ENCODE measurements around the gene NXPH4. TPM values are rescaled to one million over a fixed set of nuclear protein-coding genes. Genes with fewer than 3 reads are reported as not detected.

Gene NXPH4
- total RNA-seq, 1 donor from 2014 or later, result 62.6 TPM

GRCh38 chr12:57196439-57196838 lies 20.2 kb upstream of the NXPH4 start:
- TF ChIP-seq, protein P1, sequence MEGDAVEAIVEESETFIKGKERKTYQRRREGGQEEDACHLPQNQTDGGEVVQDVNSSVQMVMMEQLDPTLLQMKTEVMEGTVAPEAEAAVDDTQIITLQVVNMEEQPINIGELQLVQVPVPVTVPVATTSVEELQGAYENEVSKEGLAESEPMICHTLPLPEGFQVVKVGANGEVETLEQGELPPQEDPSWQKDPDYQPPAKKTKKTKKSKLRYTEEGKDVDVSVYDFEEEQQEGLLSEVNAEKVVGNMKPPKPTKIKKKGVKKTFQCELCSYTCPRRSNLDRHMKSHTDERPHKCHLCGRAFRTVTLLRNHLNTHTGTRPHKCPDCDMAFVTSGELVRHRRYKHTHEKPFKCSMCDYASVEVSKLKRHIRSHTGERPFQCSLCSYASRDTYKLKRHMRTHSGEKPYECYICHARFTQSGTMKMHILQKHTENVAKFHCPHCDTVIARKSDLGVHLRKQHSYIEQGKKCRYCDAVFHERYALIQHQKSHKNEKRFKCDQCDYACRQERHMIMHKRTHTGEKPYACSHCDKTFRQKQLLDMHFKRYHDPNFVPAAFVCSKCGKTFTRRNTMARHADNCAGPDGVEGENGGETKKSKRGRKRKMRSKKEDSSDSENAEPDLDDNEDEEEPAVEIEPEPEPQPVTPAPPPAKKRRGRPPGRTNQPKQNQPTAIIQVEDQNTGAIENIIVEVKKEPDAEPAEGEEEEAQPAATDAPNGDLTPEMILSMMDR (IDR thresholded peaks at IDR 0.05), result no peak
- Mint-ChIP-seq H3K4me3 (ENCODE audit: unreplicated experiment) (no peak overlapping the region), H3K27me3 (ENCODE audit: unreplicated experiment) (no peaks in the 10 kb centered on the region), H3K9me3 (ENCODE audit: unreplicated experiment) (no peaks in the 10 kb centered on the region), H3K27ac (ENCODE audit: unreplicated experiment) (no peak overlapping the region), H3K4me1 (ENCODE audit: unreplicated experiment) (no peaks in the 10 kb centered on the region), H3K36me3 (ENCODE audit: unreplicated experiment) (peaks cover 53% of the 10 kb centered on the region)
- DNase-seq (ENCODE audit: extremely low spot score, unreplicated experiment), result no peak

DNA sequence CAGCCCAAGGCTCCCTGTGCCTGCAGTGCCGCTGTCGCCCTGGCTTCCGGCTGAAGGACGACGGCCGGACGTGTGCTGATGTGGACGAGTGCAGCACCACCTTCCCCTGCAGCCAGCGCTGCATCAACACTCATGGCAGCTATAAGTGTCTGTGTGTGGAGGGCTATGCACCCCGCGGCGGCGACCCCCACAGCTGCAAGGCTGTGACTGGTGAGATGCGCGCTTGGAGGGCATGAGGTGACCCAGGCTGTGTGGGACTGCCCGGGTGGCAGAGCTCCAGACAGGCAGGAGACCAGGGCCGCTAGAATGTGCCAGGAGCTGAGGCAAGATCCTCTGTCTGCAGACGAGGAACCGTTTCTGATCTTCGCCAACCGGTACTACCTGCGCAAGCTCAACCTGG lies 19.6 kb upstream of the NXPH4 start:
- H3K36me3 Mint-ChIP-seq (ENCODE audit: unreplicated experiment), result peaks cover 51% of the 10 kb centered on the region
- H3K4me1 Mint-ChIP-seq (ENCODE audit: unreplicated experiment), result no peaks in the 10 kb centered on the region
- TF ChIP-seq, protein P1 (IDR thresholded peaks at IDR 0.05), result no peak
- H3K4me3 Mint-ChIP-seq (ENCODE audit: unreplicated experiment), result no peak overlapping the region
- no peaks in the 10 kb centered on the region for H3K9me3 Mint-ChIP-seq (ENCODE audit: unreplicated experiment)
- DNase-seq (ENCODE audit: extremely low spot score, unreplicated experiment), result no peak
- H3K27me3 Mint-ChIP-seq (ENCODE audit: unreplicated experiment), result no peaks in the 10 kb centered on the region
- H3K27ac Mint-ChIP-seq (ENCODE audit: unreplicated experiment), result no peak overlapping the region

- H3K9me3 Mint-ChIP-seq (ENCODE audit: unreplicated experiment), result no peaks in the 10 kb centered on the region
- no peaks in the 10 kb centered on the region for H3K27me3 Mint-ChIP-seq (ENCODE audit: unreplicated experiment)
- TF ChIP-seq, protein P1 (IDR thresholded peaks at IDR 0.05), result no peak
- H3K36me3 Mint-ChIP-seq (ENCODE audit: unreplicated experiment), result peaks cover 52% of the 10 kb centered on the region
- no peaks in the 10 kb centered on the region for H3K4me1 Mint-ChIP-seq (ENCODE audit: unreplicated experiment)
- no peak for DNase-seq (ENCODE audit: extremely low spot score, unreplicated experiment)
- H3K27ac Mint-ChIP-seq (ENCODE audit: unreplicated experiment), result no peak overlapping the region
- no peak overlapping the region for H3K4me3 Mint-ChIP-seq (ENCODE audit: unreplicated experiment)
Observed at GRCh38 chr12:57198329-57198728, 18.3 kb upstream of the NXPH4 start.

GRCh38 chr12:57199191-57199590 lies 17.4 kb upstream of the NXPH4 start:
- no peak overlapping the region for H3K4me3 Mint-ChIP-seq (ENCODE audit: unreplicated experiment)
- H3K9me3 Mint-ChIP-seq (ENCODE audit: unreplicated experiment), result no peaks in the 10 kb centered on the region
- H3K4me1 Mint-ChIP-seq (ENCODE audit: unreplicated experiment), result no peaks in the 10 kb centered on the region
- H3K36me3 Mint-ChIP-seq (ENCODE audit: unreplicated experiment), result peaks cover 58% of the 10 kb centered on the region
- TF ChIP-seq, protein P1 (IDR thresholded peaks at IDR 0.05), result no peak
- H3K27ac Mint-ChIP-seq (ENCODE audit: unreplicated experiment), result no peak overlapping the region
- no peaks in the 10 kb centered on the region for H3K27me3 Mint-ChIP-seq (ENCODE audit: unreplicated experiment)
- DNase-seq (ENCODE audit: extremely low spot score, unreplicated experiment), result no peak

DNA sequence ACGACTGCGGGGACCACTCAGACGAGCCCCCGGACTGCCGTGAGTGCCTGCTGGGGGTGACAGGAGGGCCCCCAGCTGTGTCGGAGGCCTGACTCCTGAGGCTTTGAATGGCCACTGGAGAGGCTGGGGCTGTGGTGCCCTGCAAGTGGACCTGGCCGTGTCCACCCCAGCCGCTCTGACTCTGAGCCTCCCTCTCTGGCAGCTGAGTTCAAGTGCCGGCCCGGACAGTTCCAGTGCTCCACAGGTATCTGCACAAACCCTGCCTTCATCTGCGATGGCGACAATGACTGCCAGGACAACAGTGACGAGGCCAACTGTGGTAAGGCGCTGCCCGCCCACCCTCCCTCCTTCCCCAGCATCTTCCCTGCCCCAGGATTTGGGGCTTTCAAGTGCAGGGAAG lies 16.1 kb upstream of the NXPH4 start:
- no peaks in the 10 kb centered on the region for H3K4me1 Mint-ChIP-seq (ENCODE audit: unreplicated experiment)
- H3K27me3 Mint-ChIP-seq (ENCODE audit: unreplicated experiment), result no peaks in the 10 kb centered on the region
- peaks cover 63% of the 10 kb centered on the region for H3K36me3 Mint-ChIP-seq (ENCODE audit: unreplicated experiment)
- H3K27ac Mint-ChIP-seq (ENCODE audit: unreplicated experiment), result no peak overlapping the region
- H3K4me3 Mint-ChIP-seq (ENCODE audit: unreplicated experiment), result no peak overlapping the region
- no peak for DNase-seq (ENCODE audit: extremely low spot score, unreplicated experiment)
- no peaks in the 10 kb centered on the region for H3K9me3 Mint-ChIP-seq (ENCODE audit: unreplicated experiment)
- TF ChIP-seq, protein P1 (IDR thresholded peaks at IDR 0.05), result no peak

Data from osteocyte (in vitro differentiated cells).